Sigmoid colon (tissue), 7 donors: Measurements from ENCODE around the gene PARVG. TPM values are rescaled to one million over a fixed set of nuclear protein-coding genes. Genes with fewer than 3 reads are reported as not detected.

ENCODE experiments used
- DNase-seq: peaks from one replicate; pipeline ENCODE4 v3.0.0-alpha.2; 2019
- H3K27ac ChIP-seq, 4 donors: fragments of 200-600 bp; sonication (generic); one replicate each; pipeline ENCODE4 v1.5.1; 2016 to 2019; ENCODE audit warnings: mild to moderate bottlenecking in 1 of 4
- H3K27me3 ChIP-seq, 3 donors: fragments of 200-600 bp; sonication (generic); one replicate each; pipeline ENCODE4 v1.5.1; 2019; ENCODE audit warnings: mild to moderate bottlenecking in 1 of 3
- H3K36me3 ChIP-seq, 4 donors: fragments of 200-600 bp; sonication (generic); one replicate each; pipeline ENCODE4 v1.5.1; 2016 to 2019
- H3K4me1 ChIP-seq, 4 donors: fragments of 200-600 bp; sonication (generic); one replicate each; pipeline ENCODE4 v1.5.1; 2017 to 2019
- H3K4me3 ChIP-seq, 4 donors: fragments of 200-600 bp; sonication (generic); one replicate each; pipeline ENCODE4 v1.5.1; 2017 to 2019; ENCODE audit warnings: mild to moderate bottlenecking in 2 of 4, moderate library complexity in 1 of 4
- H3K9me3 ChIP-seq, 4 donors: fragments of 200-600 bp in 3 of 4; sonication (generic) in 3 of 4; one replicate each; pipeline versions ENCODE4 v1.5.1 to v1.6.1; 2013 to 2019
- EP300 ChIP-seq, 4 donors: sonication (generic); formaldehyde crosslinking; IDR thresholded peaks; one replicate each; pipeline ENCODE4 v1.6.1; 2017; ENCODE audit warnings: antibody characterized with exemption in 4 of 4
- POLR2A ChIP-seq, 2 donors: fragments of 450-650 bp; IDR thresholded peaks; one replicate each; pipeline ENCODE4 v1.6.1; 2016; ENCODE audit warnings: antibody characterized with exemption in 2 of 2, mild to moderate bottlenecking in 2 of 2, moderate library complexity in 2 of 2
- POLR2AphosphoS5 ChIP-seq, 4 donors: sonication (generic); formaldehyde crosslinking; IDR thresholded peaks; one replicate each; pipeline ENCODE4 v1.6.1; 2017; ENCODE audit warnings: antibody characterized with exemption in 4 of 4
- WGBS, 2 donors: extraction: QIAGEN DNeasy Blood & Tissue Kit; methylation state at CpG; one replicate each; pipeline ENCODE4 v1.1.7; 2013; 5-methylcytosine and 5-hydroxymethylcytosine counted together
- intact Hi-C: fragments of 100-400 bp; cut with DNase I; formaldehyde crosslinking; loops from one replicate; pipeline ENCODE4 v1.15.1; 2023
- polyA plus RNA-seq, 3 donors: library from polyadenylated mRNA; stranded (reverse); fragments of 200-250 nt; gene quantifications; one replicate each; pipeline ENCODE4 v1.2.3, GENCODE V29; 2013
- total RNA-seq, 4 donors: library from RNA; depleted of rRNA; stranded (reverse); fragments of >200 nt; gene quantifications; one replicate each; pipeline ENCODE4 v1.1.0, GENCODE V29; 2016
- TF ChIP-seq, protein P1 (sequence below), 4 experiments: fragments of 450-650 bp in 3 of 4; fragments of 200-600 bp in 1 of 4; IDR thresholded peaks; one replicate each; pipeline ENCODE4 v1.5.1; 2016 to 2019; ENCODE audit warnings: antibody characterized with exemption in 4 of 4, mild to moderate bottlenecking in 3 of 4, moderate library complexity in 2 of 4
- donor health status: healthy with polysubstance abuse.
- donor health status: Bipolar disorder and iron deficiency.
- donor health status: healthy.

PARVG gene
- total and polyA plus RNA-seq, 7 donors = 3.0 to 65.1 (median 9.8) TPM

DNA sequence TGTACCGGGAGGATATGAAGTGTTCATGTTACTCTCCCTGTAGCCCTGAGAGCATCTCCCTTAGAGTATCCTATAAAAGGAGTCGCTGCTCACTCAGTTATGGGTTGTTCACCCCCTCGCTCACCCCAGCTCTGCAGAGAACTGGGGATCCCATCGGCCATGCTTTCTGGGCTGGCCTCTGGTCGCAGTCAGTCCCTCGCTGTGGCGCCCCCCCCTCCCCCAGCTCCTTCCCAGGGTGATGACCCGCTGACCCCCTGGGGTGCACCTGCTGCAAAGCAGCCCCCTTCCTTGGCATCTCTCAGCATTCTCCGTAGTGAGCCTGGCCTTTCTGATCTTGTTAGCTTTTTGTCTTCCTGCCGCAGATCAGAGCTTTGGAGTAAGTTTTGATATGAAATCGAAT, 10.3 kb upstream of the PARVG start:
- no peak for TF ChIP-seq POLR2A (IDR thresholded peaks at IDR 0.05)
- TF ChIP-seq EP300 (IDR thresholded peaks at IDR 0.05) = no peak
- TF ChIP-seq, protein P1, sequence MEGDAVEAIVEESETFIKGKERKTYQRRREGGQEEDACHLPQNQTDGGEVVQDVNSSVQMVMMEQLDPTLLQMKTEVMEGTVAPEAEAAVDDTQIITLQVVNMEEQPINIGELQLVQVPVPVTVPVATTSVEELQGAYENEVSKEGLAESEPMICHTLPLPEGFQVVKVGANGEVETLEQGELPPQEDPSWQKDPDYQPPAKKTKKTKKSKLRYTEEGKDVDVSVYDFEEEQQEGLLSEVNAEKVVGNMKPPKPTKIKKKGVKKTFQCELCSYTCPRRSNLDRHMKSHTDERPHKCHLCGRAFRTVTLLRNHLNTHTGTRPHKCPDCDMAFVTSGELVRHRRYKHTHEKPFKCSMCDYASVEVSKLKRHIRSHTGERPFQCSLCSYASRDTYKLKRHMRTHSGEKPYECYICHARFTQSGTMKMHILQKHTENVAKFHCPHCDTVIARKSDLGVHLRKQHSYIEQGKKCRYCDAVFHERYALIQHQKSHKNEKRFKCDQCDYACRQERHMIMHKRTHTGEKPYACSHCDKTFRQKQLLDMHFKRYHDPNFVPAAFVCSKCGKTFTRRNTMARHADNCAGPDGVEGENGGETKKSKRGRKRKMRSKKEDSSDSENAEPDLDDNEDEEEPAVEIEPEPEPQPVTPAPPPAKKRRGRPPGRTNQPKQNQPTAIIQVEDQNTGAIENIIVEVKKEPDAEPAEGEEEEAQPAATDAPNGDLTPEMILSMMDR (IDR thresholded peaks at IDR 0.05) = no peak
- no peak for TF ChIP-seq POLR2AphosphoS5 (IDR thresholded peaks at IDR 0.05)
- Histone ChIP-seq H3K4me1 (no peaks in the 10 kb centered on the region), H3K4me3 (no peak overlapping the region), H3K27me3 (no peaks in the 10 kb centered on the region), H3K9me3 (no peaks in the 10 kb centered on the region), H3K36me3 (peaks cover 0 to 14% (median 3%) of the 10 kb centered on the region in 4 donors), H3K27ac (no peak overlapping the region)
- WGBS, 2 donors = 88 to 94% methylated on average over 11 of the region's 11 CpGs
- intact Hi-C loops = no loop called here
- no peak for DNase-seq

DNA sequence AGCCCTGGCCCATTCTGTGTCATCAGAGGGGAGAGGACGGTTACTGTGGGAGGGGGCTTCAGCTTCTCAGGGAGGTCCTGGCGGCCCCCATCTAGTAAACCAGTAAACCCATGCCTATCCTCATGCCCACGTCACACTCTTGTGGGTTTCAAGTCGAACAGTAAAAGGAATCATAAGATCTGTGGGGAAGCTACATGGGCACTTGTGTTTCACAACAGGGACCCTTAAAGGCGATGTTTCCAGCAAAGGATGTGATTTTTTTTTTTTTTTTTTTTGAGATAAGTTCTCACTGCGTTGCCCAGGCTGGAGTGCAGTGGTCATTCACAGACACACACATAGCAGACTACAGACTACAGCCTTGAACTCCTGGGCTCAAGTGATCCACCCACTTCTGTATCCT, 9.2 kb upstream of the PARVG start:
- TF ChIP-seq EP300 (IDR thresholded peaks at IDR 0.05) = no peak
- no peak for TF ChIP-seq POLR2A (IDR thresholded peaks at IDR 0.05)
- TF ChIP-seq, protein P1 (IDR thresholded peaks at IDR 0.05) = no peak
- TF ChIP-seq POLR2AphosphoS5 (IDR thresholded peaks at IDR 0.05) = no peak
- intact Hi-C loops = no loop called here
- Histone ChIP-seq H3K27ac (peak overlapping the region in 1 of 4 donors; percentile 41), H3K4me3 (no peak overlapping the region), H3K27me3 (no peaks in the 10 kb centered on the region), H3K9me3 (no peaks in the 10 kb centered on the region), H3K36me3 (peaks cover 0 to 14% (median 3%) of the 10 kb centered on the region in 4 donors), H3K4me1 (no peaks in the 10 kb centered on the region)
- no peak for DNase-seq
- WGBS, 2 donors = 71 to 79% methylated on average over 6 of the region's 6 CpGs

DNA sequence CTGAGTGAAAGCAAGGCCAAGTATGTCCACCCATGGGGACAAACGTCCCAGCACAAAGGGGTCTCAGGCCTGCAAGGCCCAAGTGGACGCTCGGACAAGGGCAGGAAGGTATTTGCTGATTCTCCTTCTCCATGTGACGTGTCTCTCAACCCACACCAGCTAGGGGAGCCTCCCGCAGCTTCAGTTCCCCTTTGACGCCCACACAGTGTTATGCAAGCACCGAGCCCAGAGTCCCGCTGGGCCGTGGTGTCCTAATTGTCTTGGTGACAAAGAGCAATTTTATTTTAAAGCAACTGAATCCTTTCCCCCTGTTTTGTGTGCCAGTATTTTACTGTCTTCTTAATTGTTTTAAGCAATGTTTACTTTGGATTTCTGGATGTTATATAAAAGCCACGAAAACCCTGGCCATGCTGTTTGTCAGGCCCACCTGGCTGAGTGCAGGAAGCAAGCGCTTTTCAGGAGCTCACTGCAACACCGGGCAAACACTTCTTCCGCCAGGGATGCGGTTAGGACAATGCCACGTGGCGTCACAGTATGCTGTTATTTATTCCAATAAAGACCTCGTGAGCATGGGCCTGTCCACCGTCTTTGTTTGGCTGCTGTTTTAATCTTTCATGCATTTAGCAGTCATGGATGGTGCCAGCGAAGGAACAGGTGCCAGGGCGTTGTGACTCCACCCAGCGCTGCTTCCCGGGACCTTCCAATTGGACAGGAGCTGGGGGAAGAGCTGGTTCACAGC, 8.2 kb upstream of the PARVG start:
- H3K27me3 ChIP-seq = no peaks in the 10 kb centered on the region
- peaks cover 0 to 14% (median 3%) of the 10 kb centered on the region in 4 donors for H3K36me3 ChIP-seq
- H3K27ac ChIP-seq = peak overlapping the region in 3 of 4 donors; percentile 19 to 41 (median 23)
- no peaks in the 10 kb centered on the region for H3K4me1 ChIP-seq
- TF ChIP-seq POLR2A (IDR thresholded peaks at IDR 0.05) (no peak), EP300 (IDR thresholded peaks at IDR 0.05) (no peak), POLR2AphosphoS5 (IDR thresholded peaks at IDR 0.05) (no peak)
- TF ChIP-seq, protein P1 (IDR thresholded peaks at IDR 0.05) = no peak
- no peak overlapping the region for H3K4me3 ChIP-seq
- intact Hi-C loops = no loop called here
- peak; percentile 82 for DNase-seq
- H3K9me3 ChIP-seq = no peaks in the 10 kb centered on the region
- WGBS, 2 donors = 31 to 46% methylated on average over 22 of the region's 22 CpGs

DNA sequence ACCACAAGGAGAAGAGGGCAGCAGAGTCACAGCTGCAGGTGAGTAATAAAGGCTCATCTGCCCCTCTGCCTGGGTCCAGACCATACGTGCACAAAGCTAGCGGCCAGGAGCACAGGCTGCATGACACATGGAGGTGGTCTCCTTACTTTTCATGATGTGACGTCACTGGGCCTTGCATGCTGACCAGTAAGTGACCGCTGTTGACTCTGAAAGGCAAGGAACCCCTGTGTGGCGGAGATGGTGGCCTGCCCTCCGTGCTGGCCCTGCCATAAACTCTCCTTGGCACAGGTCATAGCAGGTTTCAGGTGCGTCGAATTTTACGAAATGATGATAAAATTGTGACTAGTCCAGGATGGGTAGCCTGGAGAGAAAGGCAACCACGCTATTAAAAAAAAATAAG, 7.6 kb upstream of the PARVG start:
- DNase-seq = no peak
- Histone ChIP-seq H3K4me3 (no peak overlapping the region), H3K27me3 (no peaks in the 10 kb centered on the region), H3K36me3 (peaks cover 0 to 13% (median 3%) of the 10 kb centered on the region in 4 donors), H3K27ac (peak overlapping the region in 3 of 4 donors; percentile 19 to 36 (median 23)), H3K9me3 (no peaks in the 10 kb centered on the region), H3K4me1 (no peaks in the 10 kb centered on the region)
- 82 to 83% methylated on average over 10 of the region's 10 CpGs for WGBS, 2 donors
- TF ChIP-seq POLR2AphosphoS5 (IDR thresholded peaks at IDR 0.05) (no peak), POLR2A (IDR thresholded peaks at IDR 0.05) (no peak), EP300 (IDR thresholded peaks at IDR 0.05) (no peak)
- TF ChIP-seq, protein P1 (IDR thresholded peaks at IDR 0.05) = no peak
- intact Hi-C loops = no loop called here
